CD14-positive monocyte (primary cell): ENCODE results near the gene KMT2E. TPM values are rescaled to one million over a fixed set of nuclear protein-coding genes. Genes with fewer than 3 reads are reported as not detected.
A peak's percentile ranks its signal among the peaks of the same experiment; 100 is the strongest.

Experiments used
- DNase-seq, 3 donors: peaks; one replicate each; pipeline ENCODE4 v3.0.0-alpha.2; 2011 to 2022
- H2AFZ ChIP-seq: 2 replicates; pipeline ENCODE4 v1.6.0; 2012; ENCODE audit warnings: mild to moderate bottlenecking, low read depth, low read length, inconsistent platforms; ENCODE audit not compliant: insufficient read depth, poor library complexity, severe bottlenecking
- H3K27ac ChIP-seq, 2 donors: 1 replicate in 1 of 2; 2 replicates in 1 of 2; pipeline ENCODE4 v1.5.1; 2012 to 2013; ENCODE audit warnings: low read length in 2 of 2, control low read depth in 1 of 2, inconsistent platforms in 1 of 2, low read depth in 1 of 2, mild to moderate bottlenecking in 1 of 2
- H3K27me3 ChIP-seq, 2 donors: one replicate each; pipeline versions ENCODE4 v1.6.0 to v1.6.1; 2011 to 2013; ENCODE audit warnings: low read length in 2 of 2; ENCODE audit not compliant: control insufficient read depth in 2 of 2, insufficient read depth in 2 of 2
- H3K36me3 ChIP-seq, 2 donors: replicated peaks in 1 of 2; 1 replicate in 1 of 2; 2 replicates in 1 of 2; pipeline versions ENCODE4 v1.5.1 to v1.6.1; 2012 to 2013; ENCODE audit warnings: low read length in 2 of 2, control low read depth in 1 of 2, inconsistent platforms in 1 of 2, mild to moderate bottlenecking in 1 of 2; ENCODE audit not compliant: insufficient read depth in 2 of 2, control insufficient read depth in 1 of 2
- H3K4me1 ChIP-seq, 2 donors: 1 replicate in 1 of 2; 2 replicates in 1 of 2; pipeline versions ENCODE4 v1.5.1 to v1.6.1; 2012 to 2013; ENCODE audit warnings: low read length in 2 of 2, control low read depth in 1 of 2, inconsistent platforms in 1 of 2, mild to moderate bottlenecking in 1 of 2, moderate library complexity in 1 of 2; ENCODE audit not compliant: insufficient read depth in 2 of 2, control insufficient read depth in 1 of 2
- H3K4me2 ChIP-seq: replicated peaks from 2 replicates; pipeline ENCODE3; 2012; ENCODE audit warnings: low read length, moderate library complexity, mild to moderate bottlenecking; ENCODE audit not compliant: poor library complexity, severe bottlenecking; ENCODE audit errors: extremely low read depth
- H3K4me3 ChIP-seq, 3 experiments: fragments of 200-600 bp in 1 of 3; sonication (generic) in 1 of 3; replicated peaks in 1 of 3; 1 replicate in 2 of 3; 2 replicates in 1 of 3; pipeline ENCODE4 v1.5.1; 2011 to 2013; ENCODE audit warnings: low read length in 3 of 3, mild to moderate bottlenecking in 3 of 3, control low read depth in 2 of 3, low read depth in 2 of 3, inconsistent platforms in 1 of 3, moderate library complexity in 1 of 3
- H3K79me2 ChIP-seq: 2 replicates; pipeline ENCODE4 v1.6.0; 2012; ENCODE audit warnings: mild to moderate bottlenecking, control low read depth, inconsistent platforms, low read length, moderate library complexity; ENCODE audit not compliant: insufficient read depth
- H3K9ac ChIP-seq: 2 replicates; pipeline ENCODE4 v1.6.0; 2017; ENCODE audit warnings: low read length, mild to moderate bottlenecking; ENCODE audit not compliant: insufficient read depth, poor library complexity, severe bottlenecking
- H3K9me3 ChIP-seq, 2 donors: replicated peaks in 1 of 2; 1 replicate in 1 of 2; 2 replicates in 1 of 2; pipeline versions ENCODE4 v1.5.1 to v1.6.1; 2012 to 2013; ENCODE audit warnings: low read length in 2 of 2, control low read depth in 1 of 2; ENCODE audit not compliant: control insufficient read depth in 1 of 2, insufficient read depth in 1 of 2
- H4K20me1 ChIP-seq: 2 replicates; pipeline ENCODE4 v1.6.0; 2012; ENCODE audit warnings: mild to moderate bottlenecking, low read length, control low read depth, moderate library complexity; ENCODE audit not compliant: insufficient read depth
- H3K27ac Mint-ChIP-seq, 7 donors: one replicate each; pipeline ENCODE4 v1.8.0; 2020; ENCODE audit warnings: mild to moderate bottlenecking in 7 of 7, mixed read lengths in 7 of 7, moderate library complexity in 6 of 7, inconsistent platforms in 2 of 7
- H3K27me3 Mint-ChIP-seq, 3 donors: one replicate each; pipeline ENCODE4 v1.8.0; 2021 to 2022; ENCODE audit warnings: low read depth in 3 of 3, mild to moderate bottlenecking in 3 of 3, mixed read lengths in 3 of 3, moderate library complexity in 3 of 3, inconsistent platforms in 1 of 3
- H3K36me3 Mint-ChIP-seq, 2 donors: one replicate each; pipeline ENCODE4 v1.8.0; 2020; ENCODE audit warnings: mixed read lengths in 2 of 2, inconsistent platforms in 1 of 2, mild to moderate bottlenecking in 1 of 2
- H3K4me1 Mint-ChIP-seq: one replicate; pipeline ENCODE4 v1.8.0; 2020; ENCODE audit warnings: mild to moderate bottlenecking, mixed read lengths
- H3K4me3 Mint-ChIP-seq, 2 donors: one replicate each; pipeline ENCODE4 v1.8.0; 2020; ENCODE audit warnings: mild to moderate bottlenecking in 2 of 2, mixed read lengths in 2 of 2, moderate library complexity in 1 of 2
- H3K9me3 Mint-ChIP-seq, 7 donors: one replicate each; pipeline ENCODE4 v1.8.0; 2020 to 2022; ENCODE audit warnings: mixed read lengths in 7 of 7, mild to moderate bottlenecking in 6 of 7, moderate library complexity in 6 of 7, inconsistent platforms in 2 of 7
- WGBS: methylation state at CpG from one replicate; pipeline ENCODE4 v1.1.5; 2013; ENCODE audit warnings: missing lambda C conversion rate; ENCODE audit not compliant: insufficient coverage; 5-methylcytosine and 5-hydroxymethylcytosine counted together
- intact Hi-C, 2 donors: fragments of 100-400 bp; cut with micrococcal nuclease; formaldehyde crosslinking; loops; one replicate each; pipeline versions ENCODE4 v1.15.0 to v1.15.1; 2023
- polyA plus RNA-seq, 3 donors: library from polyadenylated mRNA; depleted of rRNA in 1 of 3; unstranded in 2 of 3; stranded (reverse) in 1 of 3; fragments of 300-500 nt in 2 of 3; fragments of >200 nt in 1 of 3; fragmentation: Illumina TruSeq in 2 of 3; gene quantifications; 1 replicate in 2 of 3; 2 replicates in 1 of 3; pipeline ENCODE4 v1.2.3, GENCODE V29; 2012 to 2021
- TF ChIP-seq, protein P1 (sequence below): fragments of 200-600 bp; IDR thresholded peaks from one replicate; pipeline ENCODE4 v1.8.0; 2022; ENCODE audit warnings: antibody characterized with exemption, mild to moderate bottlenecking

Gene KMT2E
- polyA plus RNA-seq, 3 donors: 21.5 to 58.0 (median 33.1) TPM

DNA sequence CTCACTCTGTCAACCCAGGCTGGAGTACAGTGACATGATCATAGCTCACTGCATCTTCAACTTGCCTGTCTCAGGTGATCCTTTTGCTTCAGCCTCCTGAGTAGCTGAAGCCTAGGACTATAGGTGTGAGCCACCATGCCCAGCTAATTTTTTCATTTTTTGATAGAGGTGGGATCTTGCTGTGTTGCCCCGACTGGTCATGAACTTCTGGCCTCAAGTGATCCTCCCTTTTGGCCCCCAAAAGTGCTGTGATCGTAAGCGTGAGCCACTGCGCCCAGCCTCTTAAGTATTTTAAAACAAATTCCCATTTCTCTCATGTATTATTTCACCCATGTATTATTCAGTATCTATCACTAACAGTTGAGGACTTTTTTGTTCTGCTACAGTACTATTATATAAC, 43.5 kb downstream of the KMT2E start:
- DNase-seq: no peak
- intact Hi-C loops: no loop called here
- H3K4me2 ChIP-seq: no peak overlapping the region

DNA sequence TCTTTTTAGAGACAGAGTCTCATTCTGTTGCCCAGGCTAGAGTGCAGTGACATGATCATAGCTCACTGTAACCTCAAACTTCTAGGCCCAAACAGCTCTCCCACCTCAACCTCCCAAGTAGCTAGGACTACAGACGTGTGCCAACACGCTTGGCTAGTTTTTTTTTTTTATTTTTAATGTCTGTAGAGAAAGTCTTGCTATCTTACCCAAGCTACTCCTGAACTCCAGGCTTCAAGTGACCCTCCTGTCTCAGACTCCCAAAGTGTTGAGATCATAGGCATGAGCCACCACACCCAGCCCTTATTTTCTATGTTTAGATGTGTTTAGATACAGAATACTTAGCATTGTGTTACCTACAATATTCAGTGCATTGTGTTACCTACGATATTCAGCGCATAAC, 46.4 kb downstream of the KMT2E start:
- Histone ChIP-seq H3K4me1 (no peaks in the 10 kb centered on the region), H3K27me3 (no peaks in the 10 kb centered on the region), H3K4me3 (no peak overlapping the region), H3K4me2 (no peak overlapping the region), H3K9me3 (no peaks in the 10 kb centered on the region), H3K9ac (no peak overlapping the region), H3K27ac (peak overlapping the region in 1 of 2 donors; percentile 3), H4K20me1 (peaks cover 98% of the 10 kb centered on the region), H2AFZ (no peak overlapping the region), H3K79me2 (peaks cover 96% of the 10 kb centered on the region), H3K36me3 (peaks cover 27 to 90% of the 10 kb centered on the region in 2 donors)
- no peaks in the 10 kb centered on the region for H3K4me1 Mint-ChIP-seq
- H3K27ac Mint-ChIP-seq: peak overlapping the region in 3 of 7 donors; percentile 46 to 76 (median 63)
- intact Hi-C loops: no loop called here
- DNase-seq: no peak
- TF ChIP-seq, protein P1, sequence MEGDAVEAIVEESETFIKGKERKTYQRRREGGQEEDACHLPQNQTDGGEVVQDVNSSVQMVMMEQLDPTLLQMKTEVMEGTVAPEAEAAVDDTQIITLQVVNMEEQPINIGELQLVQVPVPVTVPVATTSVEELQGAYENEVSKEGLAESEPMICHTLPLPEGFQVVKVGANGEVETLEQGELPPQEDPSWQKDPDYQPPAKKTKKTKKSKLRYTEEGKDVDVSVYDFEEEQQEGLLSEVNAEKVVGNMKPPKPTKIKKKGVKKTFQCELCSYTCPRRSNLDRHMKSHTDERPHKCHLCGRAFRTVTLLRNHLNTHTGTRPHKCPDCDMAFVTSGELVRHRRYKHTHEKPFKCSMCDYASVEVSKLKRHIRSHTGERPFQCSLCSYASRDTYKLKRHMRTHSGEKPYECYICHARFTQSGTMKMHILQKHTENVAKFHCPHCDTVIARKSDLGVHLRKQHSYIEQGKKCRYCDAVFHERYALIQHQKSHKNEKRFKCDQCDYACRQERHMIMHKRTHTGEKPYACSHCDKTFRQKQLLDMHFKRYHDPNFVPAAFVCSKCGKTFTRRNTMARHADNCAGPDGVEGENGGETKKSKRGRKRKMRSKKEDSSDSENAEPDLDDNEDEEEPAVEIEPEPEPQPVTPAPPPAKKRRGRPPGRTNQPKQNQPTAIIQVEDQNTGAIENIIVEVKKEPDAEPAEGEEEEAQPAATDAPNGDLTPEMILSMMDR: no peak
- no CpG with 5 or more reads among the region's 4 CpGs for WGBS
- H3K4me3 Mint-ChIP-seq: no peak overlapping the region
- H3K36me3 Mint-ChIP-seq: peaks cover 47 to 54% of the 10 kb centered on the region in 2 donors
- no peaks in the 10 kb centered on the region for H3K9me3 Mint-ChIP-seq
- H3K27me3 Mint-ChIP-seq: no peaks in the 10 kb centered on the region

More for the DNA sequence above, 43.5 kb downstream of the KMT2E start:
- H3K4me1 Mint-ChIP-seq: no peaks in the 10 kb centered on the region
- H3K36me3 ChIP-seq: peaks cover 18 to 91% of the 10 kb centered on the region in 2 donors
- no peaks in the 10 kb centered on the region for H3K4me1 ChIP-seq
- H3K79me2 ChIP-seq: peaks cover 98% of the 10 kb centered on the region
- H3K4me3 Mint-ChIP-seq: no peak overlapping the region
- H3K27ac Mint-ChIP-seq: peak overlapping the region in 4 of 7 donors; percentile 2 to 65 (median 34)
- no peak overlapping the region for H3K9ac ChIP-seq
- TF ChIP-seq, protein P1: no peak
- H4K20me1 ChIP-seq: peaks cover 97% of the 10 kb centered on the region
- H3K9me3 Mint-ChIP-seq: no peaks in the 10 kb centered on the region
- no peaks in the 10 kb centered on the region for H3K27me3 ChIP-seq
- H2AFZ ChIP-seq: no peak overlapping the region
- H3K4me3 ChIP-seq: no peak overlapping the region
- H3K27ac ChIP-seq: peak overlapping the region in 1 of 2 donors; percentile 2
- peaks cover 0 to 1% (median 0%) of the 10 kb centered on the region in 3 donors for H3K27me3 Mint-ChIP-seq
- peaks cover 42 to 50% of the 10 kb centered on the region in 2 donors for H3K36me3 Mint-ChIP-seq
- no CpG with 5 or more reads among the region's 4 CpGs for WGBS
- H3K9me3 ChIP-seq: no peaks in the 10 kb centered on the region
